ENCODE measurements around the gene ZEB1.

ZEB1 gene

GRCh38 chr10:31341552-31341951, 22.5 kb downstream of the ZEB1 start:
- no peak for DNase-seq (ENCODE audit: extremely low read depth, insufficient read length)
- Histone ChIP-seq H3K27me3 (replicated peaks; ENCODE audit: control insufficient read depth, insufficient read depth, low read length) (no peaks in the 10 kb centered on the region), H3K4me3 (replicated peaks; ENCODE audit: low read depth, low read length) (no peak overlapping the region), H3K36me3 (ENCODE audit: control insufficient read depth, insufficient read depth, low read length) (no peaks in the 10 kb centered on the region)
- TF ChIP-seq, protein P1, sequence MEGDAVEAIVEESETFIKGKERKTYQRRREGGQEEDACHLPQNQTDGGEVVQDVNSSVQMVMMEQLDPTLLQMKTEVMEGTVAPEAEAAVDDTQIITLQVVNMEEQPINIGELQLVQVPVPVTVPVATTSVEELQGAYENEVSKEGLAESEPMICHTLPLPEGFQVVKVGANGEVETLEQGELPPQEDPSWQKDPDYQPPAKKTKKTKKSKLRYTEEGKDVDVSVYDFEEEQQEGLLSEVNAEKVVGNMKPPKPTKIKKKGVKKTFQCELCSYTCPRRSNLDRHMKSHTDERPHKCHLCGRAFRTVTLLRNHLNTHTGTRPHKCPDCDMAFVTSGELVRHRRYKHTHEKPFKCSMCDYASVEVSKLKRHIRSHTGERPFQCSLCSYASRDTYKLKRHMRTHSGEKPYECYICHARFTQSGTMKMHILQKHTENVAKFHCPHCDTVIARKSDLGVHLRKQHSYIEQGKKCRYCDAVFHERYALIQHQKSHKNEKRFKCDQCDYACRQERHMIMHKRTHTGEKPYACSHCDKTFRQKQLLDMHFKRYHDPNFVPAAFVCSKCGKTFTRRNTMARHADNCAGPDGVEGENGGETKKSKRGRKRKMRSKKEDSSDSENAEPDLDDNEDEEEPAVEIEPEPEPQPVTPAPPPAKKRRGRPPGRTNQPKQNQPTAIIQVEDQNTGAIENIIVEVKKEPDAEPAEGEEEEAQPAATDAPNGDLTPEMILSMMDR (IDR thresholded peaks at IDR 0.05; ENCODE audit: insufficient read depth, low read length, poor library complexity, severe bottlenecking): no peak

GRCh38 chr10:31343009-31343408, 24.0 kb downstream of the ZEB1 start:
- H3K27me3 ChIP-seq (replicated peaks; ENCODE audit: control insufficient read depth, insufficient read depth, low read length): no peaks in the 10 kb centered on the region
- DNase-seq (ENCODE audit: extremely low read depth, insufficient read length): no peak
- TF ChIP-seq, protein P1 (IDR thresholded peaks at IDR 0.05; ENCODE audit: insufficient read depth, low read length, poor library complexity, severe bottlenecking): no peak
- no peak overlapping the region for H3K4me3 ChIP-seq (replicated peaks; ENCODE audit: low read depth, low read length)
- H3K36me3 ChIP-seq (ENCODE audit: control insufficient read depth, insufficient read depth, low read length): no peaks in the 10 kb centered on the region

- H3K4me3 ChIP-seq (replicated peaks; ENCODE audit: low read depth, low read length): no peak overlapping the region
- TF ChIP-seq, protein P1 (IDR thresholded peaks at IDR 0.05; ENCODE audit: insufficient read depth, low read length, poor library complexity, severe bottlenecking): no peak
- H3K27me3 ChIP-seq (replicated peaks; ENCODE audit: control insufficient read depth, insufficient read depth, low read length): no peaks in the 10 kb centered on the region
- no peak for DNase-seq (ENCODE audit: extremely low read depth, insufficient read length)
- no peaks in the 10 kb centered on the region for H3K36me3 ChIP-seq (ENCODE audit: control insufficient read depth, insufficient read depth, low read length)
These were observed 24.5 kb downstream of the ZEB1 start for GRCh38 chr10:31343551-31343950.

- H3K27me3 ChIP-seq (replicated peaks; ENCODE audit: control insufficient read depth, insufficient read depth, low read length): no peaks in the 10 kb centered on the region
- no peak for DNase-seq (ENCODE audit: extremely low read depth, insufficient read length)
- H3K36me3 ChIP-seq (ENCODE audit: control insufficient read depth, insufficient read depth, low read length): no peaks in the 10 kb centered on the region
- no peak overlapping the region for H3K4me3 ChIP-seq (replicated peaks; ENCODE audit: low read depth, low read length)
- TF ChIP-seq, protein P1 (IDR thresholded peaks at IDR 0.05; ENCODE audit: insufficient read depth, low read length, poor library complexity, severe bottlenecking): no peak
These were observed 26.9 kb downstream of the ZEB1 start for GRCh38 chr10:31345886-31346285.

GRCh38 chr10:31346953-31347352, 27.9 kb downstream of the ZEB1 start:
- no peak for DNase-seq (ENCODE audit: extremely low read depth, insufficient read length)
- no peaks in the 10 kb centered on the region for H3K36me3 ChIP-seq (ENCODE audit: control insufficient read depth, insufficient read depth, low read length)
- H3K27me3 ChIP-seq (replicated peaks; ENCODE audit: control insufficient read depth, insufficient read depth, low read length): no peaks in the 10 kb centered on the region
- H3K4me3 ChIP-seq (replicated peaks; ENCODE audit: low read depth, low read length): no peak overlapping the region
- TF ChIP-seq, protein P1 (IDR thresholded peaks at IDR 0.05; ENCODE audit: insufficient read depth, low read length, poor library complexity, severe bottlenecking): no peak

GRCh38 chr10:31347705-31348104, 28.7 kb downstream of the ZEB1 start:
- no peak for DNase-seq (ENCODE audit: extremely low read depth, insufficient read length)
- Histone ChIP-seq H3K4me3 (replicated peaks; ENCODE audit: low read depth, low read length) (no peak overlapping the region), H3K27me3 (replicated peaks; ENCODE audit: control insufficient read depth, insufficient read depth, low read length) (no peaks in the 10 kb centered on the region), H3K36me3 (ENCODE audit: control insufficient read depth, insufficient read depth, low read length) (no peaks in the 10 kb centered on the region)
- TF ChIP-seq, protein P1 (IDR thresholded peaks at IDR 0.05; ENCODE audit: insufficient read depth, low read length, poor library complexity, severe bottlenecking): no peak

Measured in GM06990 (cell line).